ENCODE measurements around the gene LLCFC1.

LLCFC1 gene

DNA sequence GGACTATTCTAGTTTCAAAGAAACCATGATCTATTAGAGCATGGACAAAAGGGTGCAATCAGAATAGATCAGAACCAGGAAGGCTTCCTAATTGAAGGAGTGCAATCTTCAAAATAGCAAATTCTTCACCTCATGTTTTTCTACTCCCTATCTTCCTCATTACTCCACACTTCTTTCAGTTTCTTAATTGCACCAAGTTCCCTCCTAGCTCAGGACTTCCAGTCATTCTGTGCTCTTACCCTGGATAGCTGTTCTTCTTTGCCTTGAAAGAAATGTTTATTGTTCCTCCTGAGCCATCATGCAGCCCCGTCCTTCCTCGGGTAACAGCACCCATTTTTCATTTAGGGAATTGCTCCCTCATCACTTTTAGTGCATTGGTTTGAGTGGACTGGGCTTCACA is 28.8 kb upstream of the LLCFC1 start:
- DNase-seq (ENCODE audit: low read depth) = no peak

DNA sequence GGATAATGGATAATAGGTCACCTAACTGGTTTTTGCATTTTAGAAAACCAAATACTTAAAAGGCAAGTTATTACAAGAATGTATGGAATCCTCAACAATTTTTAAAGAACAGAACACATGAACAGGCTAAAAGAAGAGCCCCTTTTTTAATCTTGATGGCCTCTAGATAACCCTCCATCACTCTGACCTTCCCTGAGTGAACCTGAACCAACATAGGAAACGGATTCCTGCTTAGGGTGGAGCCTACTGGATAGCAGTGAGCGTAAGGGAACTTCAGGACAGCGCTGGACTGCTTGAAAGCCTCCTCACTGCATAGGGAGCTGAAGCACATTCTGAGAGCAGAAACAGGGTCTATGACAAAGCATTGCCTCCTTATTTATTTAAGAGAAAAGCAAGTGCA is 26.2 kb upstream of the LLCFC1 start:
- no peak for DNase-seq (ENCODE audit: low read depth)

DNA sequence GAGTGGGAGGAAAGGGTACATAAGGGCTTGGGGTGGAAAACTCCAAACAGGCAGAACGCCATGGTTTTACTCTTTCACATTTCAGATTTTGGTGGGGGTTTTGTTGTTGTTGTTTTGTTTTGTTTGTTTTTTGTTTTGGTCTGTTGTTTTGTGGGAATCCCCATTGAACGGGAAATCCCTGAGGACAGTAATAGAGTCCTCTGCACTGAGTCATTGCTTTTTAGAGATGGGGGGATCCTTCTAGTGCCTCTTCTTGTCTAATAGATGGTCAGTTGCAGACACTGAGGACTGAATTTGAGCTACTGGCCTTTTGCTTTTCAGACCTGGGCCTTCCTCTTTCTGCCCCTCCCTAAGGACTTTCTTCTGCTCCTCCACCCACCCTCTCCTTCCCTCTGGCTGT is 25.7 kb upstream of the LLCFC1 start:
- DNase-seq (ENCODE audit: low read depth) = no peak

DNA sequence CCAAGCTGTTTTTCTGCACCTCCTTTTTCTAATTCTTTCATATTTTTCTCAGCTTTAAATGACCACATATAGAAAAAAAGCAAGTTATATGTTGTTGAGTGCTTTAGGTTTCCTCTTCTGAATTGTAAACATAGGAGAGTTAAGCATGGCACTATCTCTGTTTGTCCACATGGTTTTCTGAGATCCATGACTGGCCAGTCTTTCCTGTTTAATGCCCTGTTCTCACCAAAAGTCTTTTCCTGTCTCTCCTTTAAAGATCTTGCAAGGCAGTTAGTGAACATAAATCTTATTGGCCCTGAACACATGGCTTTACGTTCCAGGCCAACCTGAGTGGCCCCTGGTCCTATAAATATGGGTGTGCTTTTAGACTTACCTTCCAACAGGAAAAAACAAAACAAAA is 25.2 kb upstream of the LLCFC1 start:
- DNase-seq (ENCODE audit: low read depth) = no peak

DNA sequence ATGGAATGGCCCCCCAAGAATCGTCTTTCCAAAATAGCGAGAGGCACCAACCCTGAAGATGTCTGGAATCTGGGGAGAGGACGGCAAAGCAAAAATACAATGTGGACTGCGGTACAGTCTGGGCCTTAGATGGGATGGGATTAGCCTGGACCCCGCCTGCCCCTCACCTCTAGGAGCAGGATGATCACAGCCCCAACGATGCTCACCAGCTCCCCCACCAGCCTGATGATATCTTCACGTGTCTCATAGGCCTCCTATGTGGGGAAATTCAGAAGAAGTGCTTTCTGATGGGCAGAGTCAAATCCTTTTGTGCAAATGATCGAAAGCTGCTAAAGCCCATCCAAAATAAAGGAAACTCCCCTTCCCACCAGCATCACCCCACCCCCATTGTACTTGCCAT is 24.0 kb upstream of the LLCFC1 start:
- DNase-seq (ENCODE audit: low read depth) = no peak

DNA sequence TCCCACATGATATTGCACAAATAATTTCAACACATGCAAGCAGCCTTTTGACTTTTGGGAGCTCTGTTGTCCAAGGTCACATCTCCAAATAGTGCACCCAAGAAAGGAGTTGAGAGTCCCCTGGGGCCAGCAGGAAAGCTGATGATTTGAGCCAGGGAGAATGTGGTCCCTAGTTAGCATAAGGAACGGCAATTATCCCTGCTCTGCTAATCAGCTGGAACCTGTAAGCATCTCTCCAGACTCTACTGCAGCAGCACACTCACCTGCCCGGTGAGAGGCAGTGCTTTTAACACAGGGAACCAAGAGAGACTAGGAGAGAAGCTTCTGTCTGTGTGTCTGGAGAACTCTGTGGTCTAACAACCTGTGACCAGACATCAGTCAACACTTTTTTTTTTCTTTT is 22.8 kb upstream of the LLCFC1 start:
- DNase-seq (ENCODE audit: low read depth) = no peak

DNA sequence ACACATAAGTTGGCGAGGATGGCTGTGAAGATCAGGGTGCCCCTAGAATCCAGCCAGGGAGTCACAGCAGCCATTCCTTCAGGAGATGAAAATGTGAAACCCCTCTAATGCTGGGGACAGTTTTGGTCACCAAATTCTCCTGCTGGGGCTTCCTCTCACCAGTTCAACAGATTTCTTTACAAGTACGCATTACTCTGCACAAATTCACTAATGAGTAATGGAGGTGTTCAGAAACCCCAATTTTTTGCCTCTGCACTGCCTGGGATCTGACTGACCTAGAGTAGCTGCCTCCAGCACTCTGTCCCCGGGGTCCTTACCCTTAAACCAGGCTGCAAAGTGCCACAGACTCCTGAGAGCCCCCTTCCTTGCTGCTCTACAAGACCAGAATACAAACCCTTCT is 21.8 kb upstream of the LLCFC1 start:
- no peak for DNase-seq (ENCODE audit: low read depth)

DNA sequence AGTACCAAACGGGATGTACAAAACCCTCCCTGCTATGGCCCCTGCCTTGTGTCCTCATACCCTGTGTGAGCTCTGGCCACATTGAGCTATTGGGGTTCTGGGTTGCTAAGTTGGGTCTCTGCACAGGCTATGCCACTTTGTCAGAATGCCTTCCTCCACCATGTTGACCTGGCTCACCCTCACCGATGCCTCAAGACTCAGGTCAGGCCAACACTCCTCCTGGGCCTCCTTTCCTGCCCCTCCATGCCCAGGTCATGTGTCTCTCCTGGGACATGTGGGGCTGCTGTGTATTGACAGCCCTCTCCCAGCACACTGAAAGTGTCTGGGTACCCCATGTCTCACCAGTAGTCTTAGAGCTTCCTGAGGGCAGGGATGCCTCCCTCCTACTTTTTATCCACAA is 20.4 kb upstream of the LLCFC1 start:
- no peak for DNase-seq (ENCODE audit: low read depth)

DNA sequence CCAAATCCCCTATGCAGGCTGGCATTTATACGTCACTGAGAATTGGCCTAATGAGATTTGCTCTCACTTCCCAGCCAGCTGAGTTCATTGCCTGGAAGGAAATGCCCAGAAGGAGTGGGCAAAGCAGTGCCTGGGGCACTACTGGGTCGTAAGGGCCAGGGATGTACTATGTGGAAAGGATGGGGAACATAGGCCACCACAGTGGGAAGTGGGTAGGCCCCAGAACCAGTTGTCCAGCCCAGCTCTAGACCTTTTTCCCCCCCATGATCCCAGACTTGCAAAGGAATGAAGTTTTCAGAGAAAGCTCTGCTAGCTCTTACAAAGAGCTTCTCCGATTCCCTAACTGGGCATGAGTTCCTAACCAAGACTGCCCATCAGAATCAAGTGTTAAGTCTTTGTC is 19.6 kb upstream of the LLCFC1 start:
- no peak for DNase-seq (ENCODE audit: low read depth)

DNA sequence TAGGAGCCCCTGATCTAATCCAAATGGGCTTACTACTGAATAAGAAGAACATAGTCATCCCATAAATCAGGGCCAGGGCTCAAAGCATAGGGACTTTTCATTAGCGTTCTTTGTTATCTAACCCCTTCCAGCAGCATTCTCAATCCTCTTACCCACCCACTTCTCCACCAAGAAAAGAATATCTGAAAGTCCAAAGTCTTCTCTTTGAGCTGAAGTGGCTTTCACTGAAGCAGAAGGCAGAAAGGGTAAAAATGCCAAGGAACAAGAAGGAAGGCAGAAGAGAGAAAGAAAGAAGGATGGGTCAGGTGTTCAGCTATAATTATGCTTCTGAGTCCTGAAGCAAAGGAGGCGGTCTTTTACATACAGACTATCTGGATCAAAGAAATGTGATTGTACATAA is 15.9 kb upstream of the LLCFC1 start:
- no peak for DNase-seq (ENCODE audit: low read depth)

DNA sequence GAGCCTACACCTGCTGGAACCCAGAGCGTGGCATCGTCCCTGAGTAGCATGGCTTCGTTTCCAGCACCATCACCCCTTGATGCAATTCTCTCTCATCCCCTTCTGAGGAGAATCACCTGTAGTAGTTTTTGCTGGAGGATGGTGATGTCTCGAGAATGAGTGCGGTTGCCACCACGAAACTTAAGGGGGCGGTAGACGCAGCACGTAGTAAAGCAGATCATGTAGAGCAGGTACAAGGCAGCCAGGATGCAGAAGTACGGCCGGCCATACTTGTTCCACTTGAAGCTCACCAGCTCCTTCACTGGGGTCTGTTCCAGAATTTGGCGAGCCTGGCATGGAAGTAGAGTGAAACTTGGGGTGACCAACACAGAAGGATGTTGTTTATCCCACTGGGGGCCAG is 13.9 kb upstream of the LLCFC1 start:
- no peak for DNase-seq (ENCODE audit: low read depth)

DNA sequence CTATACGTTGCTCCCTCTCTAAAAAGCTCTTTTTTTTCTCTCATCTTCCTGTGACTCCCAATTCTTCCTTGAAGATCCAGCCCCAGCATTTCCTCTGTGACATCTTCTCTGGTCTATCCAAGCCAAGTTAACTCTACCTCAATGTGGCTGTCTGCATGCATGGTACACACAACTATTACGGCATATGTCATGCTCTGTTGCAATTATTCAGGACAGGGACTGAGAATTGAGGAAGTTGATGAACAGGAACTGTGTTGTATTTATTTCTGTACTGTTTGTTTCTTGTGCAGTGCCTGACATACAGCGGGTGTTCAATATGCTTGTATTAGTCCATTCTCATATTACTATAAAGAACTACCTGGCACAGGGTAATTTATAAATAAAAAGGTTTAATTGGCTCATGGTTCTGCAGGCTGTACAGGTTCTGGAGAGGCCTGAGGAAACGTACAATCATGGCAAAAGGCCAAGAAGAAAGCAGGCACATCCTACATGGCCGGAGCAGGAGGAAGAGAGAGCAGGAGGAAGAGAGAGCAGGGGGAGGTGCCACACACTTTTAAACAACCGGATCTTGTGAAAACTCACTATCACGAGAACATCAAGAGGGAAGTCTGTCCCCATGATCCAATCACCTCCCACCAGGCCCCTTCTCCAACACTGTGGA is 12.1 kb upstream of the LLCFC1 start:
- no peak for DNase-seq (ENCODE audit: low read depth)

DNA sequence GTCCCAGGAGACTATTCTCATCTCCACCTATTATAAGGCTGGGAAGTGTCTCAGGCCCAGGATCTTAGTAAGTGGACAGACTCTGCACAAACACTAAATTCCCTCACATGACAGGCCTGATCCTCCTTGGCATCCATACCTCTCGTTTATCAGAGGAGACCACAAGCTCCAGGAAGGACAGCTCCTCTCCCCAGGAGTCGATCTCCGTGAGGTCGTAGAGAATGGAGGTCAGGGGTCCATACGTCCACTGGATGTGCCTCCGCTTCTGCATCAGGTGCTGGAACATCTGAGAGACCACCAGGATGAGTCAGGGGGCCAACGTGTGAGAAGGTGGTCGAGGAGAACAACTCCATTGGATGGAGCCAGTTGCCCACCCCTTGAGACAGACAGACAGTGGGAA is 11.3 kb upstream of the LLCFC1 start:
- no peak for DNase-seq (ENCODE audit: low read depth)

DNA sequence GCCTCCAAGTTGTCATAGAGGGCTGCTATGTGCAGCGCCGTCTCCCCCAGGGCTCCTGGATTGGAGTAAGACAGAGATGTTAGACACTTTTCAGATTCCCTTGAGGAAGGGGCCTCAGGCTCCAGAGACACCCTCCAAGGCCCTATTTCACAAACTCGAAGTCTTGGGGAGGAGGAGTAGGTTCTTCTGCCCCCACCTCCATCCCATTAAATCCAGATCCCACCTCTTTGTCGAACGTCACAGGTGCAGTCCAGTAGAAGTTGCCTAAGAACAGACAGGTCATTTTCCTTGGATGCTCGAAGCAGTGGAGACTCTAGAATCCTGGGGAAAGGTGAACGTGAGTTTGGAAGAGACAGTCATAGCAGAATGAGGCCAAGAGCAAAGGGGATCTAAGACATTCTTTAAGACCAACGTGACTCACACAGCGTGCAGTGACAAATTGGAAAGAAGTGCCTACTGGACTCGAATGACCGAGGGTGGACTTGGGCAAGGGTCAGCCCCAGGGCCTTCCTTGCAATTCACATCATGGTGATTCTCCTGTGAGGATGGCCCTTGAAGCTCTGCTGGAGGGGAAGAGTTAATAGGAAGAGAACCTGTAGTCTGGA is 9.1 kb upstream of the LLCFC1 start:
- no peak for DNase-seq (ENCODE audit: low read depth)

DNA sequence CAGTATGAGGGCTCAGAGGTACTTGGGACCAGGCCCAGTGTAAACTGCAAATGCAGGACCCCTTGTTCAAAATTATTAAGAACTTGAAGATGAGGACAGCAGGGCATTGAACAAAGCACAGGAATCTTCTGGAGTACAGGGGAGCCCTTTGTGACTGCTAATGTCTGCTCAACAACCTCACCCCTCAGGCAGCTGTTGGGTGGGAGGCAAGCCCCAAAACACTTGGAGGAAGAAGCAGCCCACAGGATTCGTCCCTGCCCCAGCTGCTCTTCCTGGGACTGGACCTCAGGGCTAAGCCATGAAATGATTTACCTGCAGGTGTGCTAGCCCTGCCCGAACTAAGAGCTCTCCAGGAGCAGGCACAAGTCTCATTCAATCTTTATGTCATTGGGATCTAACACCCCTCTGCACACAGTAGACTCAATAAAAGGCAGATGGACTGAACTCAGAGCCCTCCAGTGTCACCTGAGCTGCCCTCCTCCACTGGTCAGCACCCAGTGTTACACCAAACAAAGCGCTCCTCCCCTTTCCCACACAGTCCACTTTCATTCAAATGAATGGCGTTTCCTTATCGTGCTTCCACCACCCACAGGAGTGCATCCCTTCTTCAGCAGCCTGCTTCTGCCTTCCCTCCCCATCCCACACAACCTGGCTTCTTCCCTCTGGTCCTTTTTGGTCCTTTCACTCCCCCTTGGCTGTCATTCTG is 6.7 kb upstream of the LLCFC1 start:
- DNase-seq (ENCODE audit: low read depth) = no peak

DNA sequence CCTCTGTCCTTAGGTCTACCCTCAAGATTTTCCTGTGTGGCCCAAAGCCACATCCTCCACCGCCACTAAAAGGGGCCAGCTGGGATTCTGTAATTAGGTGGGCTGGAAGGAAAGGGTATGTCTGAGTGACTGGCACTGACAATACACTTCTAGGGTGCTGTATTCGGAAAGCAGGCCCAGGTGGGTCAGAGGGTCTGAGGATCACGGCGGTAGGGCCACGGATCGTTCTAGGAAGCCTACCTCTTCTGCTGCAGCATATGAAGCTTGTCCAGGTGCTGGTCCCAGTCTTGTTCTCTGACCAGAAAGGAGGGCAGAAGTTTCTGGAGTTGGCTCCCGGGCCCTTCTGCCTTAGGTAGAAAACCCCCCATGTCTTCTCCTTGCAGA is 6.2 kb upstream of the LLCFC1 start:
- DNase-seq (ENCODE audit: low read depth) = no peak

DNA sequence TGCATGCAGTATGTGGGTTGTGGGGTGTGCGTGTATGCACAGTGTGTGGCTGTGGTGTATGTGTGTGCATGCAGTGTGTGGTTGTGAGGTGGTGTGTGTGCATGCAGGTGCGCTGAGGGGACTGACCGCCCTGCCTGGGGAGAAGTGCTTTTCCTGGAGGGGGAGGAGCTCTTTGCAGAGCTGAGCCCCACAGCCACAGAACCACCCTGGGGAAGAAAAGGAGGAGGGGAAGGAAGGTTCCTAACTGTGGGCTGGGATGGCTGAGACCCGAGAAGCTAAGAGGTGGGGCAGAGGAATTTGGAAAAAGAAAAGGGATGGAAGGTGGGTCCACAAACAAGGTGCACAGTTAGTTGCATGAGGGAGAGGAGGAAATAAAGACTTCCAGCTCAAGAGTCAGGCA is 5.7 kb upstream of the LLCFC1 start, which contains the start of gene TRPV5:
Gene TRPV5, minus strand, starts transcription at position 123 of the 400 bp plus-strand sequence. CDS start 287 bp downstream, outside the sequence.
- DNase-seq (ENCODE audit: low read depth) = no peak

DNA sequence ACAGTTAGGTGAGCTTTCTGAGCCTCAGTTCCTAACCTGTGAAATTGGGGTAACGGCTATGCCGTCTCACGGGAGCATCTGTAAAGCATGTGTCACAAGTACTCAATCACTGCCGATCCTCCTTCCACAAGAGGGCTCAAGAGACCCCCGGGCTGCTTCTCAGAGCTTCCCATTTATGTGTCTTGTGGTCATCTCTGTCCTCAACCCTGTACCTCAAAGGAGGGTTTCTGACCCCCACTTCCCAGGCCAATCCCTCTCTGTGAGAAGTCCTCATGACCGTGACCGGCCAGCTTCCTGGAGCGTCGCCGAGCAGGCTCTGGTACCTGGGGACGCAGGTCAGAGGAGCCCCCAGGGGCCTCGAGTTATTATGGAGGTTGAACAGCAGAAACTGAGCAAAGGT is 5.2 kb upstream of the LLCFC1 start:
- DNase-seq (ENCODE audit: low read depth) = no peak

DNA sequence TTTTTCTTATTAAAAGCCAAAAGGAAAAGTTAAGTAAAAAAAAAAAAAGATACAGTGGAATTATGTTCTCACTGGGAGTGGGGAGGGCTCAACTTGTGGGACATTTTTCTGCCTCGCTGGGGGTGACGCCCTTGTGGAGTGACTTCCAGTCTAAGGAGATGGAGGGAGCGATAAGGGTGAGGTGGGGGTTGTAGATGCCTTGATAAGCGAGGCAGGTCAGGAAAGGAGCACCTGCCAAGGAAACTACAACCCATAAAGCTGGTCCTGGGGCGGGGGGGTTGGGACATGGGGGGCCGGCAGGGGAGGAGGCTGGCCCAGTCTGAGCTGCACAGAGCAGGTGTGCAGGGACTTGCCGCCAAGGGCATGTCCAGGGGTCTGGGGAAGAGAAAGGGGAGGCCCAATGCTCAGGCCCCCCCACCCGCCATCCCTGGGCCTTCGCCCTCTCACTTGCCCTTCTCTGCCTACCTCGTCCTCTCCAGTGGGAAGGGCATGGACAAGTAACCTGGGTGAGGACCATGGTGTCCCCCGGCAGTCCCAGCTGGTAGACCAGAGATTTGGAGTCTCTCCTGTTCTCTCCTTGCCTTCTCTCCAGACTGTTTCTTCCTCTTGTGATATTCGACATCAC is 3.2 kb upstream of the LLCFC1 start:
- no peak for DNase-seq (ENCODE audit: low read depth)

DNA sequence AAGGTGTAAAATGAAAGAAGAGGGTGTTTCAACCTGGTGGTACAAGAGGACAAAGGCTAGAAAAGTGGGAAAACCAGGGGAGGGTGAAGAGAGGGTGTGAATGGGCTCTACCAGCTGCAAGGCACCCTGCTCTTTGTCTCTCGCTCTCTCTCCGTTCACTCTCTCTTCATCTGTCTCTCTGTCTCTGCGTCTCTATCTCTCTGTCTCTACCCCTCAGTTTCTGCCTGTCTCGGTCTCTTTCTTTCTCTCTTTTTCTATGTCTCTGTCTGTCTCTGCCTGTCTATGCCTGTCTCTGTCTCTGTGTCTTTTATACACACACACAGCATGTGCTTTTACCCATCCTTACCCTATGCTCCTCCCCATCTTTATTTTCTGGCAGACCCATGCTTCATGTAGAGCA is 673 bp upstream of the LLCFC1 start:
- DNase-seq (ENCODE audit: low read depth) = no peak

DNA sequence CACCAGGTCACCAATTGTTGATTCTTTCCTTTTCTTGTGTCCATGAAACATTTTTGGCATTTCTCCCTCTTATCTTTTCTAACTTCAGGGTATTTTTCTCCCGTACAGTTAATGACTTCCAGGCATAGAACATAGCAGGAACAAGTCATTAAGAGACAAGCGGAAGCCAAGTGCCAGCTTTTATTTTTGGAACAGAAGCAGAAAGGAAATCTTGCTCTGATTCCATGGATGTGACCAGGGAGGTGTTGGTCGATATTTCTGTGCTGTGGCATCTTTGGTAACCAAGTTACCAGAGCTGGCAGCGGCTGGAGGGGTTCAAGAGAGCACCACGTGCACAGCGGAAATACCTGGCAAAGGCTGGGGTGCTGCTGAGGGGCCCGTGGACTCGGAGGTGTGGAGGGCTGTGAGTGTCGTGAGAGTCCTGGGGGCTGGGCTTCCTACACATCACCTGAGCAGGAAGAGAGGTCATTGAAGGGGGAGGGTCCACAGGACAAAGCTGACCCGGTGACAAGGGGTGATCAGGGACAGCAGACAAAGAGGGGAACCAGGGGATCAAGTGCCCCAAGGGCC is 1.8 kb downstream of the LLCFC1 start:
- DNase-seq (ENCODE audit: low read depth) = no peak

DNA sequence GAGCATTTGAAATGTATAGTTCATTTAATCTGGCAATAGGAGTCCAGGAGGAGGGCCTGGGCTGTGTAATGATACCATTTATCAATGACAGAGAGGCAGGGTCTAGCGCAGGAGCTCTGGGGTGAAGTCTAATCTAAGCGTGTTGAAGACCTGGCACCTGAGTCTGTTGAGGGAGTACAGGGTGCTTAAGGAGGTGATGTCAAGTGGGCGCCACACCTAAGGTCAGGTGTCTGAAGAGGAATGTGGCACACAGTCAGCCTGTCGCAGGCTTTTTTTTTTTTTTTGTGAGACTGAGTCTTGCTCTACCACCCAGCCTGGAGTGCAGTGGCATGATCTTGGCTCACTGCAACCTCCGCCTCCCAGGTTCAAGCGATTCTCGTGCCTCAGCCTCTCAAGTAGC is 2.3 kb downstream of the LLCFC1 start:
- no peak for DNase-seq (ENCODE audit: low read depth)

DNA sequence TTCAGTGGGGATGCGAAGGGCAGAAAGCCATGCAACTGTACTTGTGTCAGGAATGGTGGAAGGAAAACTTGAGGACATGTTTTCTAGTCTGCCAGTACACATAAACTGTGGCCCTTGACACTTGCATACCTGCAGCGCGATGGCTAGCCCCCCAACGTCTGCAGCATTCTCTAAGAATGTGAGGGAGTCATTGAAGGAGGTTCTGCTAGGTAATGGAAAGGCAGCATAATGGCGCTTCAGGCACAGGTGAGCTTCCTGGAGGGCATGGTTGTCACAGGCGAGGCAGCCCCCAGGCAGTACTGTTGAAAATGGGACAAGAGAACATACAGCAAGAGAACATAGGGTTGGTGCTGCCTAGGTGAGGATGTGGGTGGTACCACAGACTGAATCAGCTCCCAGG is 3.5 kb downstream of the LLCFC1 start:
- no peak for DNase-seq (ENCODE audit: low read depth)

All from activated T-cell treated with anti-CD3 and anti-CD28 coated beads for 1 hour (primary cell).